Measurements from ENCODE around the gene TAF8.

The TAF8 gene

DNA sequence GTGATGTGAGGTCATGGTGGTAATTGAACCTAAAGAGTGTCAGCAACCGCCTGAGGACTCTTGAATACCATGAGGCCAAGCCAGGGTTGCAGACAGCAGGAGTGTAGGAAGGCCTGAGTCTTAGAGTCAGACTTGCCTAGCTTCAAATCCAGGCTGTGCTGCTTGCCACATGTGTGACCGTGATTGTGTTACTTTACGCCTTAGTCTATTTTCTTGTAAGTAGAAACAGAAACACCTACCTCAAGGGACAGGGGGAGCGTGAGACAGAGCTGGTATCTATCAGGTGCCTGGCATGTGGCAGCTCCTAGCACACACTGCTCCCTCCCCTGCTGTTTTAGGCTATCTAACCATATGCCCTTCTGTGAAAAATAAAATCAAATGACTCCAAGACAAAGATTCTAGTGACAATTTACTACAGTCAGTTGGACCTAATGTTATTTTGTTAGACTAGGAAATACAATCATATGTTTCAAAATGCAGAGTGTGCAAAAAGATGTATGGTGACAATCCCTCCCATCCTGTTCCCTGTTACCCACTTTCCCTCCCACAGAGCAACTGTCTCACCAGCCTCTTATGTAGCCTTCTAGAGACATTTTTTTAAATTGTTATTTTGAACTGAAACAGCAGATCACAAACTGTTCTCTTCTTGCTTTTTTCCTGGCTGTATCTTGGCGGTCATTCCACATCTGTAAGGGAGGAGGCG lies 21.7 kb downstream of the TAF8 start:
- Histone ChIP-seq H3K27ac (replicated peaks) (no peak overlapping the region), H3K27me3 (ENCODE audit: insufficient read depth, poor library complexity, severe bottlenecking) (no peaks in the 10 kb centered on the region), H3K4me3 (replicated peaks; ENCODE audit: insufficient read depth, low read length) (no peak overlapping the region)
- no peak for DNase-seq (ENCODE audit: low read depth in 1 of 2, low spot score in 1 of 2)
- TF ChIP-seq, protein P1, sequence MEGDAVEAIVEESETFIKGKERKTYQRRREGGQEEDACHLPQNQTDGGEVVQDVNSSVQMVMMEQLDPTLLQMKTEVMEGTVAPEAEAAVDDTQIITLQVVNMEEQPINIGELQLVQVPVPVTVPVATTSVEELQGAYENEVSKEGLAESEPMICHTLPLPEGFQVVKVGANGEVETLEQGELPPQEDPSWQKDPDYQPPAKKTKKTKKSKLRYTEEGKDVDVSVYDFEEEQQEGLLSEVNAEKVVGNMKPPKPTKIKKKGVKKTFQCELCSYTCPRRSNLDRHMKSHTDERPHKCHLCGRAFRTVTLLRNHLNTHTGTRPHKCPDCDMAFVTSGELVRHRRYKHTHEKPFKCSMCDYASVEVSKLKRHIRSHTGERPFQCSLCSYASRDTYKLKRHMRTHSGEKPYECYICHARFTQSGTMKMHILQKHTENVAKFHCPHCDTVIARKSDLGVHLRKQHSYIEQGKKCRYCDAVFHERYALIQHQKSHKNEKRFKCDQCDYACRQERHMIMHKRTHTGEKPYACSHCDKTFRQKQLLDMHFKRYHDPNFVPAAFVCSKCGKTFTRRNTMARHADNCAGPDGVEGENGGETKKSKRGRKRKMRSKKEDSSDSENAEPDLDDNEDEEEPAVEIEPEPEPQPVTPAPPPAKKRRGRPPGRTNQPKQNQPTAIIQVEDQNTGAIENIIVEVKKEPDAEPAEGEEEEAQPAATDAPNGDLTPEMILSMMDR (IDR thresholded peaks at IDR 0.05; ENCODE audit: insufficient read depth, low read length): no peak
- no peak for TF ChIP-seq SPI1 (IDR thresholded peaks at IDR 0.05; ENCODE audit: borderline replicate concordance, low read depth)
- TF ChIP-seq GABPA (IDR thresholded peaks at IDR 0.05; ENCODE audit: low read depth): no peak
- no peak for TF ChIP-seq POLR2AphosphoS5 (IDR thresholded peaks at IDR 0.05; ENCODE audit: low read depth)
- TF ChIP-seq, protein P2, sequence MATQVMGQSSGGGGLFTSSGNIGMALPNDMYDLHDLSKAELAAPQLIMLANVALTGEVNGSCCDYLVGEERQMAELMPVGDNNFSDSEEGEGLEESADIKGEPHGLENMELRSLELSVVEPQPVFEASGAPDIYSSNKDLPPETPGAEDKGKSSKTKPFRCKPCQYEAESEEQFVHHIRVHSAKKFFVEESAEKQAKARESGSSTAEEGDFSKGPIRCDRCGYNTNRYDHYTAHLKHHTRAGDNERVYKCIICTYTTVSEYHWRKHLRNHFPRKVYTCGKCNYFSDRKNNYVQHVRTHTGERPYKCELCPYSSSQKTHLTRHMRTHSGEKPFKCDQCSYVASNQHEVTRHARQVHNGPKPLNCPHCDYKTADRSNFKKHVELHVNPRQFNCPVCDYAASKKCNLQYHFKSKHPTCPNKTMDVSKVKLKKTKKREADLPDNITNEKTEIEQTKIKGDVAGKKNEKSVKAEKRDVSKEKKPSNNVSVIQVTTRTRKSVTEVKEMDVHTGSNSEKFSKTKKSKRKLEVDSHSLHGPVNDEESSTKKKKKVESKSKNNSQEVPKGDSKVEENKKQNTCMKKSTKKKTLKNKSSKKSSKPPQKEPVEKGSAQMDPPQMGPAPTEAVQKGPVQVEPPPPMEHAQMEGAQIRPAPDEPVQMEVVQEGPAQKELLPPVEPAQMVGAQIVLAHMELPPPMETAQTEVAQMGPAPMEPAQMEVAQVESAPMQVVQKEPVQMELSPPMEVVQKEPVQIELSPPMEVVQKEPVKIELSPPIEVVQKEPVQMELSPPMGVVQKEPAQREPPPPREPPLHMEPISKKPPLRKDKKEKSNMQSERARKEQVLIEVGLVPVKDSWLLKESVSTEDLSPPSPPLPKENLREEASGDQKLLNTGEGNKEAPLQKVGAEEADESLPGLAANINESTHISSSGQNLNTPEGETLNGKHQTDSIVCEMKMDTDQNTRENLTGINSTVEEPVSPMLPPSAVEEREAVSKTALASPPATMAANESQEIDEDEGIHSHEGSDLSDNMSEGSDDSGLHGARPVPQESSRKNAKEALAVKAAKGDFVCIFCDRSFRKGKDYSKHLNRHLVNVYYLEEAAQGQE (IDR thresholded peaks at IDR 0.05; ENCODE audit: insufficient replicate concordance, low read depth): no peak

DNA sequence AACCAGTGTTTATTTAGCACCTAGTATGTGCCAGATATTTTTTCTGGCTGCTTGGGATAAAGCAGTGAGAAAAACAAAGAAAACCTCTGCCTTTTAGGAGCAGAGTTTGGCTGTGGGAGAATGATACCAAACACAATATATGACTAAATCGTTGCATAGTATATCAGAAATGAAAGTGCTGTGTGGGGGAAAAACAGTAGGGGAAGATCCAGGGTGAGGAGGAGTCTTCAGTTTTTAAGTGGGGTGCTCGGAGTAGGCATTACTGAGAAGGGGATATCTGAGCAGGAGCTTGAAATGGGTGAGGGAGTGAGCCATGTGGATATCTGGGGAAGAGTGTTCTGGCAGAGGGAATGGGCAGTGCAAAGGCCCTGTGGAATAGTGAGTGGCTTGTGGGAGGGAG lies 23.0 kb downstream of the TAF8 start:
- Histone ChIP-seq H3K27ac (replicated peaks) (no peak overlapping the region), H3K27me3 (ENCODE audit: insufficient read depth, poor library complexity, severe bottlenecking) (no peaks in the 10 kb centered on the region), H3K4me3 (replicated peaks; ENCODE audit: insufficient read depth, low read length) (no peak overlapping the region)
- no peak for DNase-seq (ENCODE audit: low read depth in 1 of 2, low spot score in 1 of 2)
- TF ChIP-seq GABPA (IDR thresholded peaks at IDR 0.05; ENCODE audit: low read depth): no peak

DNA sequence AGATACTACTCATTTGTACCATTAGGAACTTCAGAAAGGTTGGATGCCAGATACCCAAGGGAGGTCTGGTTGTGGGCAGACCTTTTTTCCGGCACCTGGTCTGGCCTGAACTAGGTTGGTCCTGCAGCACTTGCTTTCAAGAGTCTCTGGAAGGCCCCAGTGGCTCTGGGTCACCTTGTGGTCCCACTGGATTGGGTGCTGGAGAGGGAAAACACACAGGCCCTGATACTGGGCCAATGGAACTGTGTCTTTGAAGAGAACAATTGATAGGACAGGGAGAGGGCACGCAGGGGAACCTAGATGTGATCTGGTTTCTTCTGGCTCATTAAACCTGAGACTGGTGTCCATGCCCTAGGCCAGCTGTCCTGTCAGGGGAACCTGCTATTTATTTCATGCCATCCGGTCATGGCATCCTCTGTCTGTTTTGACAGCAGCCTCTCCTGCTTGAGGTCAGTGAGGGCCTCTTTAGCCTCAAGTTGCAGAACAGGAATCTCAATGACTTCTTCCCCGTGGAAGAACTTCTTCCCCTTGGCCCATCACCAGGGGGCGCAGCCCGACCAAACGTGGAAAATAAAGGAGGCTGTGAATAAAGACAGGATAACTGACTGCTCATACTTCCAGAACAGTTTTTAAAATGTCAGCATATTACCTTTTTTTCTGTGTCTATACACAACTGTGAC lies 25.0 kb downstream of the TAF8 start:
- TF ChIP-seq, protein P1 (IDR thresholded peaks at IDR 0.05; ENCODE audit: insufficient read depth, low read length): peak; percentile 82
- TF ChIP-seq POLR2AphosphoS5 (IDR thresholded peaks at IDR 0.05; ENCODE audit: low read depth): no peak
- H3K27ac ChIP-seq (replicated peaks): no peak overlapping the region
- H3K4me3 ChIP-seq (replicated peaks; ENCODE audit: insufficient read depth, low read length): no peak overlapping the region
- DNase-seq (ENCODE audit: low read depth in 1 of 2, low spot score in 1 of 2): peak in 1 of 2 experiments; percentile 75
- no peaks in the 10 kb centered on the region for H3K27me3 ChIP-seq (ENCODE audit: insufficient read depth, poor library complexity, severe bottlenecking)

DNA sequence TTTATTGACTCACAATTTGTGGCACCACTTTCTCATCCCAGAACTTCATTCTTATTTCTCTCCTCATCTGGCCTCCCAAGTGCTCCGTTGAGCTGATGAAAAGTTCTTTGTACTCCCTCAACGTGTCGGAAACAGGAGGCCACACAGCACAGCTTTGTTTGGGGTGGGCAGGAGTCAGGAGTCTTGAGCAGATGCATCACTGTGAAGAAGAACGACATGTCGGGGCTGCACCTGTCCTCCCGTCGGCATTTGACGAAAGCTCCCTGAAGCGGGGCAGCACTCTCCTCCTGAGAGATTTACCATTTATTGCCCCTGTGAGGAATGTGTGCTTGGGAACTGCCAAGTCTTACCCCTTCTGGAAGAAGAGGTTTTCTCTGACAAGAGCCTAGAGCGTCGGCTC lies 28.1 kb downstream of the TAF8 start:
- Histone ChIP-seq H3K4me3 (replicated peaks; ENCODE audit: insufficient read depth, low read length) (no peak overlapping the region), H3K27ac (replicated peaks) (no peak overlapping the region), H3K27me3 (ENCODE audit: insufficient read depth, poor library complexity, severe bottlenecking) (no peaks in the 10 kb centered on the region)
- DNase-seq (ENCODE audit: low read depth in 1 of 2, low spot score in 1 of 2): no peak
- TF ChIP-seq SPI1 (IDR thresholded peaks at IDR 0.05; ENCODE audit: borderline replicate concordance, low read depth): no peak
- TF ChIP-seq, protein P2 (IDR thresholded peaks at IDR 0.05; ENCODE audit: insufficient replicate concordance, low read depth): no peak
- TF ChIP-seq GABPA (IDR thresholded peaks at IDR 0.05; ENCODE audit: low read depth): no peak
- TF ChIP-seq, protein P1 (IDR thresholded peaks at IDR 0.05; ENCODE audit: insufficient read depth, low read length): no peak
- no peak for TF ChIP-seq POLR2AphosphoS5 (IDR thresholded peaks at IDR 0.05; ENCODE audit: low read depth)
